ENCODE results near the gene LIF. TPM values are rescaled to one million over a fixed set of nuclear protein-coding genes. Genes with fewer than 3 reads are reported as not detected.
A peak's percentile ranks its signal among the peaks of the same experiment; 100 is the strongest.

LIF gene
- total RNA-seq, 3 donors from 2014 or later (not counting 1 experiment from before 2014, with no cell fraction given) = 2.0 to 2.7 (median 2.6) TPM

GRCh38 chr22:30222321-30222720, 24.2 kb downstream of the LIF start:
- Mint-ChIP-seq H3K27me3 (ENCODE audit: low read depth in 2 of 2) (no peaks in the 10 kb centered on the region), H3K4me1 (peaks cover 73 to 78% of the 10 kb centered on the region in 2 donors), H3K27ac (peak overlapping the region; percentile 87 to 93), H3K9me3 (no peaks in the 10 kb centered on the region), H3K36me3 (no peaks in the 10 kb centered on the region), H3K4me3 (peak overlapping the region; percentile 31)
- H3K4me1 ChIP-seq (ENCODE audit: control insufficient read depth, insufficient read depth, low read length) = peaks cover 80% of the 10 kb centered on the region
- no peaks in the 10 kb centered on the region for H3K27me3 ChIP-seq (ENCODE audit: control insufficient read depth, insufficient read depth, low read length)
- H3K9me3 ChIP-seq (ENCODE audit: control insufficient read depth, insufficient read depth, low read length) = no peaks in the 10 kb centered on the region
- WGBS (ENCODE audit: insufficient coverage) = 84% methylated on average over 4 of the region's 4 CpGs
- H3K4me3 ChIP-seq (ENCODE audit: low read length) = no peak overlapping the region
- DNase-seq (no peak), ATAC-seq (no peak)
- intact Hi-C loops (cut with micrococcal nuclease) = loop anchor here (5.0 kb wide), 1 partner anchor 35 kb away; no protein-coding TSS in a partner anchor
- no peaks in the 10 kb centered on the region for H3K36me3 ChIP-seq (ENCODE audit: control insufficient read depth, insufficient read depth, low read length)
- H3K27ac ChIP-seq (ENCODE audit: low read length) = peak overlapping the region; percentile 74
- TF ChIP-seq CTCF (IDR thresholded peaks at IDR 0.05) = no peak

GRCh38 chr22:30221121-30221992, 25.2 kb downstream of the LIF start:
- Mint-ChIP-seq H3K27ac (peak overlapping the region; percentile 87 to 93), H3K9me3 (no peaks in the 10 kb centered on the region), H3K4me1 (peaks cover 74 to 77% of the 10 kb centered on the region in 2 donors), H3K4me3 (peak overlapping the region; percentile 86), H3K36me3 (no peaks in the 10 kb centered on the region), H3K27me3 (ENCODE audit: low read depth in 2 of 2) (no peaks in the 10 kb centered on the region)
- peaks cover 79% of the 10 kb centered on the region for H3K4me1 ChIP-seq (ENCODE audit: control insufficient read depth, insufficient read depth, low read length)
- peak; percentile 62 to 75 for DNase-seq
- no peak overlapping the region for H3K4me3 ChIP-seq (ENCODE audit: low read length)
- no peaks in the 10 kb centered on the region for H3K27me3 ChIP-seq (ENCODE audit: control insufficient read depth, insufficient read depth, low read length)
- ATAC-seq = peak; percentile 66 to 74 (median 70)
- peak overlapping the region; percentile 74 for H3K27ac ChIP-seq (ENCODE audit: low read length)
- no peaks in the 10 kb centered on the region for H3K9me3 ChIP-seq (ENCODE audit: control insufficient read depth, insufficient read depth, low read length)
- 14% methylated on average over 26 of the region's 26 CpGs for WGBS (ENCODE audit: insufficient coverage)
- intact Hi-C loops (cut with micrococcal nuclease) = loop anchor here (1.0 to 5.0 kb wide), 3 partner anchors 25 to 45 kb away; partner anchors contain the start of gene OSM
- no peaks in the 10 kb centered on the region for H3K36me3 ChIP-seq (ENCODE audit: control insufficient read depth, insufficient read depth, low read length)
- no peak for TF ChIP-seq CTCF (IDR thresholded peaks at IDR 0.05)

- intact Hi-C loops (cut with micrococcal nuclease) = loop anchor here (1.0 to 5.0 kb wide), 3 partner anchors 24 to 46 kb away; partner anchors contain the start of gene OSM
- H3K36me3 ChIP-seq (ENCODE audit: control insufficient read depth, insufficient read depth, low read length) = no peaks in the 10 kb centered on the region
- DNase-seq (no peak), ATAC-seq (peak; percentile 41 to 56 (median 48))
- Mint-ChIP-seq H3K27me3 (ENCODE audit: low read depth in 2 of 2) (no peaks in the 10 kb centered on the region), H3K4me1 (peaks cover 66 to 69% of the 10 kb centered on the region in 2 donors), H3K27ac (peak overlapping the region; percentile 87 to 93), H3K36me3 (no peaks in the 10 kb centered on the region), H3K4me3 (peak overlapping the region; percentile 86), H3K9me3 (no peaks in the 10 kb centered on the region)
- H3K27ac ChIP-seq (ENCODE audit: low read length) = peak overlapping the region; percentile 74
- peaks cover 71% of the 10 kb centered on the region for H3K4me1 ChIP-seq (ENCODE audit: control insufficient read depth, insufficient read depth, low read length)
- TF ChIP-seq CTCF (IDR thresholded peaks at IDR 0.05) = no peak
- H3K27me3 ChIP-seq (ENCODE audit: control insufficient read depth, insufficient read depth, low read length) = no peaks in the 10 kb centered on the region
- WGBS (ENCODE audit: insufficient coverage) = 21% methylated on average over 5 of the region's 7 CpGs
- H3K4me3 ChIP-seq (ENCODE audit: low read length) = no peak overlapping the region
- no peaks in the 10 kb centered on the region for H3K9me3 ChIP-seq (ENCODE audit: control insufficient read depth, insufficient read depth, low read length)
Measured at GRCh38 chr22:30220338-30221012, 26.1 kb downstream of the LIF start.
